Thyroid gland (tissue), 4 donors: ENCODE results near the gene OTOG. TPM values are rescaled to one million over a fixed set of nuclear protein-coding genes. Genes with fewer than 3 reads are reported as not detected.

Experiments used
- DNase-seq, 2 donors: peaks; one replicate each; pipeline ENCODE4 v3.0.0-alpha.2; 2019
- H3K27ac ChIP-seq, 3 donors: fragments of 200-600 bp; sonication (generic); 1 replicate in 2 of 3; 2 replicates in 1 of 3; pipeline ENCODE4 v1.5.1; 2016 to 2019; ENCODE audit warnings: mild to moderate bottlenecking in 1 of 3, moderate library complexity in 1 of 3
- H3K27me3 ChIP-seq: fragments of 200-600 bp; sonication (generic); one replicate; pipeline ENCODE4 v1.5.1; 2019
- H3K36me3 ChIP-seq, 2 donors: fragments of 200-600 bp; sonication (generic); one replicate each; pipeline ENCODE4 v1.5.1; 2016 to 2019
- H3K4me1 ChIP-seq, 2 donors: fragments of 200-600 bp; sonication (generic); one replicate each; pipeline ENCODE4 v1.5.1; 2017 to 2019
- H3K4me3 ChIP-seq, 3 donors: fragments of 200-600 bp; sonication (generic); replicated peaks in 1 of 3; 1 replicate in 2 of 3; 2 replicates in 1 of 3; pipeline ENCODE4 v1.5.1; 2016; ENCODE audit warnings: mild to moderate bottlenecking in 1 of 3
- H3K9me3 ChIP-seq: fragments of 200-600 bp; sonication (generic); one replicate; pipeline ENCODE4 v1.5.1; 2017
- CTCF ChIP-seq, 6 experiments: fragments of 200-600 bp in 3 of 6; fragments of 450-650 bp in 3 of 6; sonication (generic) in 3 of 6; IDR thresholded peaks; one replicate each; pipeline ENCODE4 v1.5.1; 2016 to 2019; ENCODE audit warnings: antibody characterized with exemption in 6 of 6, mild to moderate bottlenecking in 2 of 6, inconsistent platforms in 1 of 6, moderate library complexity in 1 of 6
- POLR2A ChIP-seq, 2 donors: fragments of 450-650 bp; IDR thresholded peaks; one replicate each; pipeline ENCODE4 v1.6.1; 2017; ENCODE audit warnings: antibody characterized with exemption in 2 of 2, mild to moderate bottlenecking in 2 of 2, moderate library complexity in 1 of 2
- WGBS, 2 donors: methylation state at CpG; one replicate each; pipeline ENCODE4 v1.1.5; 2017; 5-methylcytosine and 5-hydroxymethylcytosine counted together
- intact Hi-C: fragments of 100-400 bp; cut with DNase I; formaldehyde crosslinking; loops from one replicate; pipeline ENCODE4 v1.15.1; 2023
- total RNA-seq, 4 donors: library from RNA; depleted of rRNA; stranded (reverse); fragments of >200 nt; gene quantifications; one replicate each; pipeline ENCODE4 v1.2.3, GENCODE V29; 2016

OTOG gene
- total RNA-seq, 4 donors from 2014 or later, result not detected

GRCh38 chr11:17608821-17609220 is 61.8 kb downstream of the OTOG start:
- Histone ChIP-seq H3K27me3 (no peaks in the 10 kb centered on the region), H3K36me3 (no peaks in the 10 kb centered on the region), H3K9me3 (no peaks in the 10 kb centered on the region), H3K4me3 (no peak overlapping the region), H3K4me1 (no peaks in the 10 kb centered on the region), H3K27ac (no peak overlapping the region)
- TF ChIP-seq POLR2A (IDR thresholded peaks at IDR 0.05) (no peak), CTCF (IDR thresholded peaks at IDR 0.05) (no peak)
- 92 to 94% methylated on average over 6 of the region's 6 CpGs for WGBS, 2 donors
- intact Hi-C loops, result no loop called here
- no peak for DNase-seq

- Histone ChIP-seq H3K27me3 (no peaks in the 10 kb centered on the region), H3K27ac (no peak overlapping the region), H3K4me1 (no peaks in the 10 kb centered on the region), H3K9me3 (no peaks in the 10 kb centered on the region), H3K36me3 (no peaks in the 10 kb centered on the region), H3K4me3 (no peak overlapping the region)
- TF ChIP-seq POLR2A (IDR thresholded peaks at IDR 0.05), result no peak
- TF ChIP-seq CTCF (IDR thresholded peaks at IDR 0.05), result no peak
- intact Hi-C loops, result no loop called here
- WGBS, 2 donors, result 59 to 93% methylated on average over 3 to 9 of the region's 12 CpGs
- no peak for DNase-seq
Observed at GRCh38 chr11:17609291-17610084, 62.4 kb downstream of the OTOG start.

GRCh38 chr11:17610085-17610894 is 63.2 kb downstream of the OTOG start:
- Histone ChIP-seq H3K9me3 (no peaks in the 10 kb centered on the region), H3K4me3 (no peak overlapping the region), H3K27me3 (no peaks in the 10 kb centered on the region), H3K4me1 (no peaks in the 10 kb centered on the region), H3K27ac (no peak overlapping the region), H3K36me3 (no peaks in the 10 kb centered on the region)
- DNase-seq, result no peak
- TF ChIP-seq CTCF (IDR thresholded peaks at IDR 0.05) (no peak), POLR2A (IDR thresholded peaks at IDR 0.05) (no peak)
- intact Hi-C loops, result no loop called here
- WGBS, 2 donors, result 76 to 83% methylated on average over 12 to 17 of the region's 17 CpGs

GRCh38 chr11:17611049-17611448 is 64.0 kb downstream of the OTOG start:
- no peak for DNase-seq
- Histone ChIP-seq H3K27me3 (no peaks in the 10 kb centered on the region), H3K4me1 (no peaks in the 10 kb centered on the region), H3K36me3 (no peaks in the 10 kb centered on the region), H3K27ac (no peak overlapping the region), H3K9me3 (no peaks in the 10 kb centered on the region), H3K4me3 (no peak overlapping the region)
- WGBS, 2 donors, result 78 to 100% methylated on average over 1 to 8 of the region's 12 CpGs
- intact Hi-C loops, result no loop called here
- TF ChIP-seq POLR2A (IDR thresholded peaks at IDR 0.05), result no peak
- TF ChIP-seq CTCF (IDR thresholded peaks at IDR 0.05), result no peak
